Sigmoid colon (tissue), 7 donors: ENCODE measurements around the gene COTL1. TPM values are rescaled to one million over a fixed set of nuclear protein-coding genes. Genes with fewer than 3 reads are reported as not detected.

Experiments
- DNase-seq: peaks from one replicate; pipeline ENCODE4 v3.0.0-alpha.2; 2019
- H3K27ac ChIP-seq, 4 donors: fragments of 200-600 bp; sonication (generic); one replicate each; pipeline ENCODE4 v1.5.1; 2016 to 2019; ENCODE audit warnings: mild to moderate bottlenecking in 1 of 4
- H3K27me3 ChIP-seq, 3 donors: fragments of 200-600 bp; sonication (generic); one replicate each; pipeline ENCODE4 v1.5.1; 2019; ENCODE audit warnings: mild to moderate bottlenecking in 1 of 3
- H3K36me3 ChIP-seq, 4 donors: fragments of 200-600 bp; sonication (generic); one replicate each; pipeline ENCODE4 v1.5.1; 2016 to 2019
- H3K4me1 ChIP-seq, 4 donors: fragments of 200-600 bp; sonication (generic); one replicate each; pipeline ENCODE4 v1.5.1; 2017 to 2019
- H3K4me3 ChIP-seq, 4 donors: fragments of 200-600 bp; sonication (generic); one replicate each; pipeline ENCODE4 v1.5.1; 2017 to 2019; ENCODE audit warnings: mild to moderate bottlenecking in 2 of 4, moderate library complexity in 1 of 4
- H3K9me3 ChIP-seq, 4 donors: fragments of 200-600 bp in 3 of 4; sonication (generic) in 3 of 4; one replicate each; pipeline versions ENCODE4 v1.5.1 to v1.6.1; 2013 to 2019
- CTCF ChIP-seq, 4 experiments: fragments of 450-650 bp in 3 of 4; fragments of 200-600 bp in 1 of 4; IDR thresholded peaks; one replicate each; pipeline ENCODE4 v1.5.1; 2016 to 2019; ENCODE audit warnings: antibody characterized with exemption in 4 of 4, mild to moderate bottlenecking in 3 of 4, moderate library complexity in 2 of 4
- EP300 ChIP-seq, 4 donors: sonication (generic); formaldehyde crosslinking; IDR thresholded peaks; one replicate each; pipeline ENCODE4 v1.6.1; 2017; ENCODE audit warnings: antibody characterized with exemption in 4 of 4
- POLR2A ChIP-seq, 2 donors: fragments of 450-650 bp; IDR thresholded peaks; one replicate each; pipeline ENCODE4 v1.6.1; 2016; ENCODE audit warnings: antibody characterized with exemption in 2 of 2, mild to moderate bottlenecking in 2 of 2, moderate library complexity in 2 of 2
- POLR2AphosphoS5 ChIP-seq, 4 donors: sonication (generic); formaldehyde crosslinking; IDR thresholded peaks; one replicate each; pipeline ENCODE4 v1.6.1; 2017; ENCODE audit warnings: antibody characterized with exemption in 4 of 4
- WGBS, 2 donors: extraction: QIAGEN DNeasy Blood & Tissue Kit; methylation state at CpG; one replicate each; pipeline ENCODE4 v1.1.7; 2013; 5-methylcytosine and 5-hydroxymethylcytosine counted together
- intact Hi-C: fragments of 100-400 bp; cut with DNase I; formaldehyde crosslinking; loops from one replicate; pipeline ENCODE4 v1.15.1; 2023
- polyA plus RNA-seq, 3 donors: library from polyadenylated mRNA; stranded (reverse); fragments of 200-250 nt; gene quantifications; one replicate each; pipeline ENCODE4 v1.2.3, GENCODE V29; 2013
- total RNA-seq, 4 donors: library from RNA; depleted of rRNA; stranded (reverse); fragments of >200 nt; gene quantifications; one replicate each; pipeline ENCODE4 v1.1.0, GENCODE V29; 2016
- donor health status: healthy with polysubstance abuse.
- donor health status: Bipolar disorder and iron deficiency.
- donor health status: healthy.

The COTL1 gene
- total and polyA plus RNA-seq, 7 donors: 34.6 to 160 (median 48.6) TPM

- 20 to 46% methylated on average over 23 of the region's 23 CpGs for WGBS, 2 donors
- H3K4me3 ChIP-seq: no peak overlapping the region
Measured at GRCh38 chr16:84593825-84594724, 23.8 kb downstream of the COTL1 start.

GRCh38 chr16:84592718-84593117 lies 25.2 kb downstream of the COTL1 start:
- Histone ChIP-seq H3K27me3 (no peaks in the 10 kb centered on the region), H3K4me3 (no peak overlapping the region), H3K9me3 (no peaks in the 10 kb centered on the region), H3K36me3 (peaks cover 0 to 14% (median 0%) of the 10 kb centered on the region in 4 donors), H3K27ac (no peak overlapping the region), H3K4me1 (peaks cover 0 to 14% (median 0%) of the 10 kb centered on the region in 4 donors)
- intact Hi-C loops: no loop called here
- no peak for TF ChIP-seq CTCF (IDR thresholded peaks at IDR 0.05)
- no peak for TF ChIP-seq EP300 (IDR thresholded peaks at IDR 0.05)
- no peak for TF ChIP-seq POLR2A (IDR thresholded peaks at IDR 0.05)
- TF ChIP-seq POLR2AphosphoS5 (IDR thresholded peaks at IDR 0.05): no peak
- 84 to 89% methylated on average over 11 of the region's 11 CpGs for WGBS, 2 donors
- DNase-seq: no peak

More at GRCh38 chr16:84593825-84594724, 23.8 kb downstream of the COTL1 start:
- TF ChIP-seq POLR2A (IDR thresholded peaks at IDR 0.05): no peak
- no peak for TF ChIP-seq EP300 (IDR thresholded peaks at IDR 0.05)
- TF ChIP-seq POLR2AphosphoS5 (IDR thresholded peaks at IDR 0.05): no peak
- no peak for TF ChIP-seq CTCF (IDR thresholded peaks at IDR 0.05)
- no peak for DNase-seq
- Histone ChIP-seq H3K9me3 (no peaks in the 10 kb centered on the region), H3K4me1 (peaks cover 0 to 25% (median 7%) of the 10 kb centered on the region in 4 donors), H3K27ac (no peak overlapping the region), H3K27me3 (no peaks in the 10 kb centered on the region), H3K36me3 (peaks cover 0 to 11% (median 0%) of the 10 kb centered on the region in 4 donors)
- intact Hi-C loops: no loop called here

GRCh38 chr16:84589975-84590719 lies 27.7 kb downstream of the COTL1 start:
- intact Hi-C loops: no loop called here

GRCh38 chr16:84588991-84589390 lies 28.9 kb downstream of the COTL1 start:
- TF ChIP-seq EP300 (IDR thresholded peaks at IDR 0.05): no peak
- TF ChIP-seq POLR2AphosphoS5 (IDR thresholded peaks at IDR 0.05): no peak
- TF ChIP-seq CTCF (IDR thresholded peaks at IDR 0.05): no peak
- TF ChIP-seq POLR2A (IDR thresholded peaks at IDR 0.05): no peak
- no peak for DNase-seq
- WGBS, 2 donors: 84 to 91% methylated on average over 8 of the region's 8 CpGs
- intact Hi-C loops: no loop called here
- Histone ChIP-seq H3K9me3 (no peaks in the 10 kb centered on the region), H3K4me3 (no peak overlapping the region), H3K36me3 (peaks cover 0 to 14% (median 0%) of the 10 kb centered on the region in 4 donors), H3K27me3 (no peaks in the 10 kb centered on the region), H3K4me1 (peaks cover 0 to 11% (median 2%) of the 10 kb centered on the region in 4 donors), H3K27ac (no peak overlapping the region)

More at GRCh38 chr16:84589975-84590719, 27.7 kb downstream of the COTL1 start:
- no peak overlapping the region for H3K27ac ChIP-seq
- no peak for TF ChIP-seq POLR2AphosphoS5 (IDR thresholded peaks at IDR 0.05)
- no peak for TF ChIP-seq EP300 (IDR thresholded peaks at IDR 0.05)
- TF ChIP-seq CTCF (IDR thresholded peaks at IDR 0.05): no peak
- TF ChIP-seq POLR2A (IDR thresholded peaks at IDR 0.05): no peak
- no peaks in the 10 kb centered on the region for H3K9me3 ChIP-seq
- peaks cover 0 to 14% (median 0%) of the 10 kb centered on the region in 4 donors for H3K36me3 ChIP-seq
- WGBS, 2 donors: 95 to 96% methylated on average over 24 of the region's 24 CpGs
- no peak overlapping the region for H3K4me3 ChIP-seq
- peaks cover 0 to 8% (median 0%) of the 10 kb centered on the region in 4 donors for H3K4me1 ChIP-seq
- no peaks in the 10 kb centered on the region for H3K27me3 ChIP-seq
- DNase-seq: no peak
